Mesendoderm (in vitro differentiated cells): ENCODE measurements around the gene PUSL1.
A peak's percentile ranks its signal among the peaks of the same experiment; 100 is the strongest.

Source experiments
- DNase-seq: peaks from one replicate; pipeline ENCODE4 v3.0.0; 2013
- H2AK5ac ChIP-seq: 2 replicates; pipeline ENCODE4 v1.6.1; 2013; ENCODE audit warnings: low read length, inconsistent platforms
- H2BK120ac ChIP-seq: 2 replicates; pipeline ENCODE4 v1.6.1; 2013; ENCODE audit warnings: low read depth, mild to moderate bottlenecking, low read length, moderate library complexity, mixed read lengths
- H2BK15ac ChIP-seq: replicated peaks from 2 replicates; pipeline ENCODE4 v1.6.1; 2013; ENCODE audit warnings: low read depth, mild to moderate bottlenecking, moderate library complexity
- H2BK5ac ChIP-seq: 2 replicates; pipeline ENCODE4 v1.6.1; 2013; ENCODE audit warnings: low read length, inconsistent platforms
- H3K18ac ChIP-seq: 2 replicates; pipeline ENCODE4 v1.6.1; 2013; ENCODE audit warnings: mild to moderate bottlenecking, low read length, mixed read lengths
- H3K23ac ChIP-seq: one replicate; pipeline ENCODE4 v1.6.1; 2013; ENCODE audit warnings: low read length
- H3K27ac ChIP-seq: 2 replicates; pipeline ENCODE4 v1.5.1; 2013; ENCODE audit warnings: low read depth, mild to moderate bottlenecking, inconsistent platforms, low read length, moderate library complexity
- H3K27me3 ChIP-seq: 2 replicates; pipeline ENCODE4 v1.6.1; 2013; ENCODE audit warnings: low read length, control low read depth, mild to moderate bottlenecking, inconsistent platforms; ENCODE audit not compliant: insufficient read depth, poor library complexity
- H3K36me3 ChIP-seq: 2 replicates; pipeline ENCODE4 v1.6.1; 2013; ENCODE audit warnings: low read length, inconsistent platforms; ENCODE audit not compliant: control insufficient read depth, insufficient read depth
- H3K4ac ChIP-seq: one replicate; pipeline ENCODE4 v1.6.1; 2013; ENCODE audit warnings: low read depth, mild to moderate bottlenecking, low read length, moderate library complexity
- H3K4me1 ChIP-seq: 2 replicates; pipeline ENCODE4 v1.6.1; 2013; ENCODE audit warnings: low read depth, low read length, inconsistent platforms; ENCODE audit not compliant: control insufficient read depth
- H3K4me2 ChIP-seq: 2 replicates; pipeline ENCODE4 v1.6.1; 2013; ENCODE audit warnings: low read length
- H3K4me3 ChIP-seq: 2 replicates; pipeline ENCODE4 v1.5.1; 2013; ENCODE audit warnings: mild to moderate bottlenecking, low read length
- H3K56ac ChIP-seq: one replicate; pipeline ENCODE4 v1.6.1; 2013; ENCODE audit warnings: low read length
- H3K79me1 ChIP-seq: 2 replicates; pipeline ENCODE4 v1.6.1; 2013; ENCODE audit warnings: low read length, inconsistent platforms
- H3K79me2 ChIP-seq: 2 replicates; pipeline ENCODE4 v1.6.1; 2013; ENCODE audit warnings: mild to moderate bottlenecking, low read length; ENCODE audit not compliant: control insufficient read depth, insufficient read depth
- H3K9ac ChIP-seq: 2 replicates; pipeline ENCODE4 v1.6.1; 2013; ENCODE audit warnings: low read length, inconsistent platforms
- H4K5ac ChIP-seq: one replicate; pipeline ENCODE4 v1.6.1; 2013; ENCODE audit warnings: low read length
- H4K8ac ChIP-seq: one replicate; pipeline ENCODE4 v1.6.1; 2013; ENCODE audit warnings: low read depth, mild to moderate bottlenecking, control low read depth, low read length, moderate library complexity
- WGBS: extraction: QIAGEN DNeasy Blood & Tissue Kit; methylation state at CpG from one replicate; pipeline ENCODE4 v1.1.7; 2013; ENCODE audit warnings: low lambda C conversion rate, missing lambda C conversion rate; ENCODE audit not compliant: insufficient coverage; ENCODE audit errors: extremely low coverage; 5-methylcytosine and 5-hydroxymethylcytosine counted together

PUSL1 gene

DNA sequence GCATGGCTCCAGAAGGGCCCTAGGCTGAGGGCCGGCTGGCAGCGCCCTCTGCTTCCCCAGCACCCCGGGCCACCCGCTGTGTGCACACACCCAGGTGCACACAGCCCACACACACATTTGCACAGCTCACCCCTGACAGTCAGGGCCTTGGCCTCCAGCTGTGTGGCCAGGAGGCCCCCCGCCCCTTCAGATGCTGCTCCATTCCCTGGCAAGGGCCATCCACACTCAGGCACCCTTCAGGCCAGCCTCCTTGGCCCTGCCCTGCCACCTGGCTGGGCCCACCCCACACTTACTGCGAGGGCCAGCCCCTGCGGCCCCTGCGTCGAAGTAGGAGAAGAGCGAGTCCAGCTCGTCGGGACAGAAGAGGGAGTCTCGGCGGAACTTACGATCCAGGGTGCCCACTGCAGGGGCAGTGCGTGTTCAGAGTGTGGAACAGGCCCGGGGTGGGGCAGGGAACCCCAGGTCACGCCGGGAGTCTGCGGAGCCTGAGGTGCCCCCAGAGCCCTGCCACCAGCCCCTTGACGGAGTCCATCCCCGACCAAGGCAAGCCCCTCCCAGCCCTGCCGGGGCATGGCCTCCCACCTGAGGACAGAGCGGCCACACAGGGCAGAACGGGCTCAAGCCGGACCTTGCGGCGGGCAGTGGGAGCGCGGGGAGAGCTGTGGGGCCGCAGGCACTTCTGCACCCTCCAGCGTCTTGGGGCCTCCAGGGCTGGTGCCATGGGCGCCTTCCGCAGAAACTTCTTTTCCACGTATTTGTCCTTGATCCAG is 13.1 kb upstream of the PUSL1 start:
- H3K4me2 ChIP-seq = no peak overlapping the region
- H3K79me1 ChIP-seq = no peaks in the 10 kb centered on the region
- DNase-seq = no peak
- H3K9ac ChIP-seq = no peak overlapping the region
- H2BK5ac ChIP-seq = no peak overlapping the region
- no peaks in the 10 kb centered on the region for H3K36me3 ChIP-seq
- no peak overlapping the region for H3K4me3 ChIP-seq
- no peak overlapping the region for H3K23ac ChIP-seq
- no peak overlapping the region for H2BK120ac ChIP-seq
- H3K4me1 ChIP-seq = no peaks in the 10 kb centered on the region
- no peak overlapping the region for H4K8ac ChIP-seq
- no peak overlapping the region for H2BK15ac ChIP-seq
- H3K4ac ChIP-seq = no peak overlapping the region
- no peak overlapping the region for H3K18ac ChIP-seq
- H3K27me3 ChIP-seq = no peaks in the 10 kb centered on the region
- H3K56ac ChIP-seq = no peak overlapping the region
- no peak overlapping the region for H4K5ac ChIP-seq
- no CpG with 5 or more reads among the region's 35 CpGs for WGBS
- no peak overlapping the region for H2AK5ac ChIP-seq
- no peak overlapping the region for H3K27ac ChIP-seq
- H3K79me2 ChIP-seq = no peaks in the 10 kb centered on the region

DNA sequence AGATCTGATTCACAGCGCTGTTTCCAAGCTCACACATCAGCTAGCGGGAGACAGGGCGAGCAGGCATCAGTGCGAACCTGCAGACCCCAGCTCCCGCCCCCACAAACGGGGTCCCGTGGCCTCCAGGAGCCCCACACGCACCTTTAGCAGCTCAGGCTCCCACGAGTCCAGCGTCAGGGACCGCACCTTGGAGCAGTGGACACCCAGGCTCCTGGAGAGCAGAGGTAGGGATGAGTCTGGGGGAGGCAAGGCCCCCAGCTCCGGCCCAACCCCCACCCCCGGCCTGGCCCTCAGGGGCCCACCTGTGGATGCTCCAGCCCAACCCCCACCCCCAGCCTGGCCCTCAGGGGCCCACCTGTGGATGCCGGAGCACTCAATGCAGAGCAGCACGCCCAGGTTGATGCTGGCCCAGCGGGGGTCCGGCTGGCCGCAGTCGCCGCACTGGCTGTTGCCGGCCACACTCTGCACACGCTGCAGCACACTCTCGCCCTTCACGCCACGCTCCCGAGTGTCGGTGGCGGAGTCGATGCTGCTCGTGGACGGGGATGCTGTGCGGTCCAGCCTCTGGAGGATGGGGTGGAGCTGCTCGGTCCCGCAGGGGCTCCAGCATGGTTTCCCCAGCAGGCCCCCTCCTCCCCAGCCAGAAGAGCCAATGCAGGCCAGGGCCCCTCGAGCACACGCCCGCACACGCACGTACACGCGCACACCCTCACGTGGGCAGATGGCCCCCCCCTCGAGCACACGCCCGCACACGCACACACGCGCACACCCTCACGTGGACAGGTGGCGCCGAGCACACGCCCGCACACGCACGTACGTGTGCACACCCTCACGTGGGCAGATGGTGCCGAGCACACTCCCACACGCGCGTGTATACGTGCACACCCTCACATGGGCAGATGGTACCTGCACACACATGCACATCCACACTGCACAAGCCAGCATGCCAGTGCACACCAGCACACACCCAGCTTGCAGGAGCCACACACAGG is 12.0 kb upstream of the PUSL1 start:
- Histone ChIP-seq H3K27me3 (no peaks in the 10 kb centered on the region), H3K27ac (no peak overlapping the region), H3K36me3 (no peaks in the 10 kb centered on the region), H3K4me3 (no peak overlapping the region), H3K79me1 (no peaks in the 10 kb centered on the region), H2BK120ac (no peak overlapping the region), H4K5ac (no peak overlapping the region), H4K8ac (no peak overlapping the region), H3K4me2 (no peak overlapping the region), H3K79me2 (no peaks in the 10 kb centered on the region), H3K56ac (no peak overlapping the region), H3K23ac (no peak overlapping the region), H2BK15ac (no peak overlapping the region), H3K9ac (no peak overlapping the region), H3K4me1 (no peaks in the 10 kb centered on the region), H3K18ac (no peak overlapping the region), H2BK5ac (no peak overlapping the region), H2AK5ac (no peak overlapping the region), H3K4ac (no peak overlapping the region)
- no CpG with 5 or more reads among the region's 62 CpGs for WGBS
- DNase-seq = no peak

- Histone ChIP-seq H3K18ac (no peak overlapping the region), H3K27ac (no peak overlapping the region), H2BK15ac (no peak overlapping the region), H2AK5ac (no peak overlapping the region), H3K4me1 (no peaks in the 10 kb centered on the region), H3K79me2 (no peaks in the 10 kb centered on the region), H4K8ac (no peak overlapping the region), H4K5ac (no peak overlapping the region), H3K27me3 (no peaks in the 10 kb centered on the region), H3K56ac (no peak overlapping the region), H3K23ac (no peak overlapping the region), H3K36me3 (no peaks in the 10 kb centered on the region), H3K9ac (no peak overlapping the region), H3K79me1 (no peaks in the 10 kb centered on the region), H2BK5ac (no peak overlapping the region), H3K4ac (no peak overlapping the region), H2BK120ac (no peak overlapping the region), H3K4me2 (no peak overlapping the region), H3K4me3 (no peak overlapping the region)
- DNase-seq = no peak
- WGBS = no CpG with 5 or more reads among the region's 31 CpGs
Observed at GRCh38 chr1:1297802-1298424, 10.5 kb upstream of the PUSL1 start.

DNA sequence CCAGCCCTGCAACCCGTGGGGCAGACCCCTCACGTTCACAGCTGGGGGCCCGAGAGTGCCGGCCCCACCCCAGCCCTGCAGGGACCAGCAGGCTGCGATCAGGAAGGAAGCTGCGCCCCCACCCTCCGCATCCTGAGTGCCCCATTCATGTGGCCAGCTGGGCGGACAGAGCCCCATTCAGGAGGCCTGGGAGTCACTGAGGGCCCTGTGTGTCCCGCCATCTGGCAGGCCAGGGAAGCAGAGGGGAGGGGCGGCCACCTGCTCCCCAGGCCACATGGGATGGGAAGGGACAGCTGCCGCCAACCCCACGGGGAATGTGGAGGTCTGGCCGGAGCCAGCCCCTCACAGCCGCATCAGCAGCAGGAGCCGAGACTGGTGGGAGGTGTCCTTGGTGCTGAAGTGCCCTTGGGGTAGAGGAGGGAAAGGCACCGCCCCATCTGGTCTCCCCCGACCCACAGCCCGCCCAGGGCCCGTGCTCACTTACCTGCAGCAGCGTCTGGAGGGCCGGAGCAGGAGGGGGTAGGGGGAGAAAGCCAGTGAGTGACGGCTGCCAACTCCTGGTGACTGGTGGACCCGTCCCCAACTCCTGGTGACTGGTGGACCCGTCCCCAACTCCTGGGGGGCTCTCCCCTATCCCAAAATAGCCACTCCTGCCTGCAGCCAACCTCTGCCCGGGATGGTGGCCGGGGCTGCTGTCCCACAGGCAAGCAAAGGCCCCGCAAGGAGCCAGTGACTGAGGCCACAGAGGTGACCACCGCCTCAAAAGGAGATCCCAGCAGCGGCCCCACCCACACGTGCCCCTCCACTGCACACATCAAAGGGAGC is 9.3 kb upstream of the PUSL1 start:
- peak; percentile 80 for DNase-seq

GRCh38 chr1:1299686-1300351 is 8.6 kb upstream of the PUSL1 start:
- Histone ChIP-seq H3K56ac (no peak overlapping the region), H3K4me3 (no peak overlapping the region), H3K18ac (no peak overlapping the region), H3K9ac (no peak overlapping the region), H3K4ac (no peak overlapping the region), H2AK5ac (no peak overlapping the region), H2BK5ac (no peak overlapping the region), H2BK120ac (no peak overlapping the region), H3K4me1 (peaks cover 2% of the 10 kb centered on the region), H2BK15ac (no peak overlapping the region), H4K8ac (no peak overlapping the region), H3K27me3 (no peaks in the 10 kb centered on the region), H3K23ac (no peak overlapping the region), H3K4me2 (no peak overlapping the region), H3K36me3 (no peaks in the 10 kb centered on the region), H3K79me1 (peaks cover 2% of the 10 kb centered on the region), H3K79me2 (no peaks in the 10 kb centered on the region), H4K5ac (no peak overlapping the region), H3K27ac (no peak overlapping the region)
- DNase-seq = peak; percentile 46
- no CpG with 5 or more reads among the region's 22 CpGs for whole genome bisulfite sequencing

More for the DNA sequence above, 9.3 kb upstream of the PUSL1 start:
- no peak overlapping the region for H3K56ac ChIP-seq
- no peaks in the 10 kb centered on the region for H3K79me2 ChIP-seq
- H3K4ac ChIP-seq = no peak overlapping the region
- H3K18ac ChIP-seq = no peak overlapping the region
- H4K8ac ChIP-seq = no peak overlapping the region
- H3K79me1 ChIP-seq = peaks cover 2% of the 10 kb centered on the region
- no peak overlapping the region for H2BK5ac ChIP-seq
- no peak overlapping the region for H3K4me3 ChIP-seq
- H3K23ac ChIP-seq = no peak overlapping the region
- no peak overlapping the region for H2BK15ac ChIP-seq
- H2BK120ac ChIP-seq = no peak overlapping the region
- no CpG with 5 or more reads among the region's 30 CpGs for WGBS
- H3K36me3 ChIP-seq = no peaks in the 10 kb centered on the region
- H3K27ac ChIP-seq = no peak overlapping the region
- no peak overlapping the region for H2AK5ac ChIP-seq
- no peak overlapping the region for H3K9ac ChIP-seq
- H3K4me1 ChIP-seq = no peaks in the 10 kb centered on the region
- no peak overlapping the region for H4K5ac ChIP-seq
- no peaks in the 10 kb centered on the region for H3K27me3 ChIP-seq
- no peak overlapping the region for H3K4me2 ChIP-seq
